Endothelial cell (in vitro differentiated cells): Measurements from ENCODE around the gene TTC8. TPM values are rescaled to one million over a fixed set of nuclear protein-coding genes. Genes with fewer than 3 reads are reported as not detected.

ENCODE experiments used
- DNase-seq: peaks from one replicate; pipeline ENCODE4 v3.0.0; 2021; ENCODE audit warnings: low spot score
- H3K27ac Mint-ChIP-seq: one replicate; pipeline ENCODE4 v1.8.0; 2021; ENCODE audit warnings: mixed read lengths, inconsistent platforms; ENCODE audit not compliant: unreplicated experiment
- H3K27me3 Mint-ChIP-seq: one replicate; pipeline ENCODE4 v1.8.0; 2021; ENCODE audit warnings: mild to moderate bottlenecking, moderate library complexity, mixed read lengths, inconsistent platforms; ENCODE audit not compliant: unreplicated experiment
- H3K36me3 Mint-ChIP-seq: one replicate; pipeline ENCODE4 v1.8.0; 2021; ENCODE audit warnings: mild to moderate bottlenecking, low read depth, mixed read lengths, inconsistent platforms; ENCODE audit not compliant: unreplicated experiment
- H3K4me1 Mint-ChIP-seq: one replicate; pipeline ENCODE4 v1.8.0; 2021; ENCODE audit warnings: mild to moderate bottlenecking, mixed read lengths, inconsistent platforms; ENCODE audit not compliant: unreplicated experiment
- H3K4me3 Mint-ChIP-seq: one replicate; pipeline ENCODE4 v1.8.0; 2021; ENCODE audit warnings: mild to moderate bottlenecking, mixed read lengths, inconsistent platforms; ENCODE audit not compliant: unreplicated experiment
- H3K9me3 Mint-ChIP-seq: one replicate; pipeline ENCODE4 v1.8.0; 2021; ENCODE audit warnings: mixed read lengths, inconsistent platforms; ENCODE audit not compliant: unreplicated experiment
- total RNA-seq: library from RNA; stranded (reverse); fragmentation: NEBNext Ultra II Directional; extraction: Animal tissue kit (Norgen Biotek cat#: 25700); gene quantifications from one replicate; pipeline ENCODE4 v1.2.1, GENCODE V29; 2021; ENCODE audit not compliant: unreplicated experiment
- TF ChIP-seq, protein P1 (sequence below): fragments of 200-600 bp; sonication (generic); IDR thresholded peaks from one replicate; pipeline ENCODE4 v1.5.0; 2021; ENCODE audit warnings: antibody characterized with exemption; ENCODE audit not compliant: unreplicated experiment

TTC8 gene
- total RNA-seq, 1 donor from 2014 or later: 10.0 TPM

- peaks cover 19% of the 10 kb centered on the region for H3K4me1 Mint-ChIP-seq
- no peak for DNase-seq
- H3K27ac Mint-ChIP-seq: no peak overlapping the region
- no peaks in the 10 kb centered on the region for H3K9me3 Mint-ChIP-seq
- no peak overlapping the region for H3K4me3 Mint-ChIP-seq
- TF ChIP-seq, protein P1, sequence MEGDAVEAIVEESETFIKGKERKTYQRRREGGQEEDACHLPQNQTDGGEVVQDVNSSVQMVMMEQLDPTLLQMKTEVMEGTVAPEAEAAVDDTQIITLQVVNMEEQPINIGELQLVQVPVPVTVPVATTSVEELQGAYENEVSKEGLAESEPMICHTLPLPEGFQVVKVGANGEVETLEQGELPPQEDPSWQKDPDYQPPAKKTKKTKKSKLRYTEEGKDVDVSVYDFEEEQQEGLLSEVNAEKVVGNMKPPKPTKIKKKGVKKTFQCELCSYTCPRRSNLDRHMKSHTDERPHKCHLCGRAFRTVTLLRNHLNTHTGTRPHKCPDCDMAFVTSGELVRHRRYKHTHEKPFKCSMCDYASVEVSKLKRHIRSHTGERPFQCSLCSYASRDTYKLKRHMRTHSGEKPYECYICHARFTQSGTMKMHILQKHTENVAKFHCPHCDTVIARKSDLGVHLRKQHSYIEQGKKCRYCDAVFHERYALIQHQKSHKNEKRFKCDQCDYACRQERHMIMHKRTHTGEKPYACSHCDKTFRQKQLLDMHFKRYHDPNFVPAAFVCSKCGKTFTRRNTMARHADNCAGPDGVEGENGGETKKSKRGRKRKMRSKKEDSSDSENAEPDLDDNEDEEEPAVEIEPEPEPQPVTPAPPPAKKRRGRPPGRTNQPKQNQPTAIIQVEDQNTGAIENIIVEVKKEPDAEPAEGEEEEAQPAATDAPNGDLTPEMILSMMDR: no peak
- peaks cover 3% of the 10 kb centered on the region for H3K27me3 Mint-ChIP-seq
- H3K36me3 Mint-ChIP-seq: no peaks in the 10 kb centered on the region
These were observed 2.6 kb upstream of the TTC8 start for GRCh38 chr14:88821888-88822287.

- no peaks in the 10 kb centered on the region for H3K9me3 Mint-ChIP-seq
- H3K27me3 Mint-ChIP-seq: peaks cover 3% of the 10 kb centered on the region
- DNase-seq: no peak
- no peaks in the 10 kb centered on the region for H3K36me3 Mint-ChIP-seq
- peak overlapping the region; percentile 99 for H3K27ac Mint-ChIP-seq
- peak overlapping the region; percentile 98 for H3K4me3 Mint-ChIP-seq
- peaks cover 17% of the 10 kb centered on the region for H3K4me1 Mint-ChIP-seq
- TF ChIP-seq, protein P1: no peak
These were observed 510 bp upstream of the TTC8 start for GRCh38 chr14:88823968-88824313.

- H3K27me3 Mint-ChIP-seq: peaks cover 3% of the 10 kb centered on the region
- H3K27ac Mint-ChIP-seq: peak overlapping the region; percentile 87
- H3K4me3 Mint-ChIP-seq: peak overlapping the region; percentile 91
- no peak for DNase-seq
- H3K4me1 Mint-ChIP-seq: peaks cover 18% of the 10 kb centered on the region
- H3K36me3 Mint-ChIP-seq: no peaks in the 10 kb centered on the region
- H3K9me3 Mint-ChIP-seq: no peaks in the 10 kb centered on the region
- TF ChIP-seq, protein P1: no peak
These were observed 617 bp downstream of the TTC8 start for GRCh38 chr14:88825078-88825458.

DNA sequence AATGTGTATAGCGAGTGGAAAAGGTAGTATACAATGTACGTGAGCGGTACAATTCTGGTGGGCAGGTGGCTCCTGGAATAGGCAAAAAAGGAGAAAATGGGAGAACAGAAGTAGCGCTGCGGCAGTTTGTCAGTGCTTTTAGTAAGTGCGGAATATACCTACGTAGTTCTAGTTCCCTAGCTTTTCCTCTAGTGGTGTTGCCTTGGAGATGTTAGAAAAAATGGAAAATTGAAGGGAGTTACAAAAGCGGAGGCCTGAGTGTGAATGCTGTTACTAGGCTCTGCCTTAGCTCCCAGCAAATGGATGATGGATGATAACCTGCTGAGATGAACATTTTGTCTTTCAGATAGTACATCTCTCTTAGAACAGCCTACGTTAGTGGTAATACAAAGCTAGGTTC is 1.1 kb downstream of the TTC8 start:
- TF ChIP-seq, protein P1: no peak
- H3K27ac Mint-ChIP-seq: peak overlapping the region; percentile 87
- H3K27me3 Mint-ChIP-seq: peaks cover 3% of the 10 kb centered on the region
- H3K4me3 Mint-ChIP-seq: peak overlapping the region; percentile 91
- H3K36me3 Mint-ChIP-seq: no peaks in the 10 kb centered on the region
- H3K4me1 Mint-ChIP-seq: peaks cover 20% of the 10 kb centered on the region
- H3K9me3 Mint-ChIP-seq: no peaks in the 10 kb centered on the region
- DNase-seq: no peak

- no peak for DNase-seq
- no peaks in the 10 kb centered on the region for H3K27me3 Mint-ChIP-seq
- TF ChIP-seq, protein P1: no peak
- H3K36me3 Mint-ChIP-seq: peaks cover 6% of the 10 kb centered on the region
- no peak overlapping the region for H3K4me3 Mint-ChIP-seq
- H3K27ac Mint-ChIP-seq: no peak overlapping the region
- H3K9me3 Mint-ChIP-seq: no peaks in the 10 kb centered on the region
- peaks cover 17% of the 10 kb centered on the region for H3K4me1 Mint-ChIP-seq
These were observed 4.7 kb downstream of the TTC8 start for GRCh38 chr14:88829188-88829587.
